Activated gamma-delta T cell treated with anti-CD3 and anti-CD28 coated beads, Interleukin-2, amount 50 U/mL, for 16 hours (primary cell): Measurements from ENCODE around the gene KCNAB1.

Source experiments
- DNase-seq: peaks from one replicate; pipeline ENCODE4 v3.0.0-alpha.2; 2020; ENCODE audit warnings: low read depth

KCNAB1 gene

DNA sequence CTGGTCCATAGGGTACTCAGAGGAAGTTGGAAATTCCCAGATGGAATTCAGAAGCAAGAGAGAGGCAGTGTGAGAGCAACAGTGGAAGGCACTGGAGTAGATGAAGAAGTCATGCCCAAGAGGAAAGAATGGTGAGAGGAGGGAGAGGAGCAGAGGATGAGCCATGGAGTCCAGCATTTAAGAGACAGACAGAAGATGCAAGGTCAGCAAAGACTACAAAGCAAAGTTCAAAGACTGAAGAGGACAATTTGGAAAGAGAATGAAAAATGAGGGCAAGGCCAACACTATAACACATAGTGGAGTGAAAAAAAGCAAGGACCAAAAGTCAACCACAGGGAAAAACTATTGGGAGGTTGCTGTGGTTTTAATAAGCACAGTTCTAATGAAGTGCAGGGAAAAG, 255.8 kb downstream of the KCNAB1 start:
- no peak for DNase-seq

DNA sequence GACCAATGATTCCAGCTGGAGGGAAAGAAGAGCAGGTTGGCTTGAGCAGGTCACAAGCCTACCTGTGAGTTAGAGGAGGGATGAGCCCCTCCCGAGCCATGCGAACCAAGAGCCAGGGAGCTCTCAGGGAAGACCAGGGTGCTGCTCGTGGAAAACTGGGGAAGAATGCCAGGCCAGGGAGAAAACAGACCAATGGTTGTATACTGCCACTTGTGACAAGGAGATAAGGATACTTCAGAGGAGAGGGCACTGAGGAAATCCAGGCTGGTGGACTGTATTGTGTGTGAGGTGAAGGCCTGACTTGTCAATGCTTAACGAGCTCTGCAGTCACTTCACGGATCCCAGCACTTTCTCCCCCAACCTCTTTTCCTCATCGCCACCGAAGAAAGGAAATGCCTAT, 256.9 kb downstream of the KCNAB1 start:
- DNase-seq = no peak

GRCh38 chr3:156377718-156378117, 257.3 kb downstream of the KCNAB1 start:
- DNase-seq = no peak

DNA sequence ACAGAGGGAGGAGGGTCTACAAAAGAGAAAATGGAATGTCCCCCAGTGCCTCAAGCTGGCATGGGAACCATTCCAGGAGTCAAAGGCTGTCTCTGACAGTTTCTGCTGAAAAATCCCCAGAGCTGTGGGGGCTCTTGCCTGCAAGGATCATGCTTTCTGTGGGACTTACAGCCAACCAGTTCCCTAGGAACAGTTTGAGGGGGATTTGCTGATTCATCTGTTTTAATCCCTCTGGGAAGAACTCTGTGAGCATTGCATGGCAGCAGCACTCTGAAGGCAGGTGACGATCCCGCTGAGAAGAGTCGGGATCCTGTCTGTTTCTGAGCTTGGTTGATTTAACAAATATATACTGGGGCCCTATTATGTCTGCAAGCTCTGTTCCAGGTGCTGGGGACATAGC, 258.5 kb downstream of the KCNAB1 start:
- no peak for DNase-seq

GRCh38 chr3:156379327-156379726, 258.9 kb downstream of the KCNAB1 start:
- DNase-seq = no peak

GRCh38 chr3:156381253-156381652, 260.9 kb downstream of the KCNAB1 start:
- no peak for DNase-seq

- DNase-seq = no peak
These were observed 262.3 kb downstream of the KCNAB1 start for GRCh38 chr3:156382458-156383346.

DNA sequence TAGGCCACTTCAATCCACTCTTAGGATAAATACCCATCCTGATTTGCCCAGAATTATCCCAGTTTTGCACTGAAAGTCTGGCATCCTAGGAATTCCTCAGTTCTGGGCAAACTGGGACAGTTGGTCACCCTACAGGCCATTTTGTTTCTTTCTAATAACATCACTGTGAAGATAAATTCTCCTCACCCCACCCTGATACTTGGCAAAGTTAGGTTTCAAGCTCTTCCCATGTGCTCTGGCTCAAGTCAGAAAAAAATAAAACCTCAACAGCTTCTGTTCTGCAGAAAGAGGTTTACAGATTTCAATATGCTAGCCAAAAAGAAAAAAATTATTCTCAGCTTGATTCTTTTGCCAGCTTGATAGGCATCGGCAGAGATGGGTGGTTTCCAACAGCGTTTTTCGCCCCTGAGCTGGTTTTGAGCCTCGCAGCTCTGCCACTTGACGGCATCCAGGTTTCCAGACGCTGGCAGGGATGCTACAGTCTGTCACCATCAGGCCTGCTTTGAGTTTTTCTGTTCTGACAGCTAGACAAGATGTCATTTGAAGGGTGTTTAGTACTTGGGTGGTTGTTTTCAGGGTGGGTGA, 263.2 kb downstream of the KCNAB1 start:
- DNase-seq = no peak

- no peak for DNase-seq
These were observed 268.4 kb downstream of the KCNAB1 start for GRCh38 chr3:156388497-156389448.

DNA sequence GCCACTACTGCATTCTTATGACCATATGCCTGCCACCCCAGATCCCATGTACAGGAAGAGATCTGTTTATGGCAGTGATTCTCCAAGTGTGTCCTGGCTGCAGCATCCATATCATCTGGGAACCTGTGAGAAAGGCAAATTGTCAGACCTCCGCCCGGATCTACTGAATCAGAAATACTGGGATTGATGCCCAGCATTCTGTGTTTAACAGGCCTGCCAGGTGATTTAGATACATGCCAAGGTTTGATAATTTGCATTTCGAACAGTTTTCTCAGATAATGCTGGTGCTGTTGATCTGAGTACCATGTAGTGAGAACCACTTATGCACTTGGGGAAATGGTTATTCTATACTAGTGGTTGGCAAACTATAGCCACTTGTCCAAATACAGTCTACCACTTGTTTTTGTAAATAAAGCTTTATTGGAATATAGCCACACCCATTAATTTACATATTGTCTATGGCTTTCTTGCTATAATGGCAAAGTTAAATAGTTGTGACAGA, 269.1 kb downstream of the KCNAB1 start:
- no peak for DNase-seq

DNA sequence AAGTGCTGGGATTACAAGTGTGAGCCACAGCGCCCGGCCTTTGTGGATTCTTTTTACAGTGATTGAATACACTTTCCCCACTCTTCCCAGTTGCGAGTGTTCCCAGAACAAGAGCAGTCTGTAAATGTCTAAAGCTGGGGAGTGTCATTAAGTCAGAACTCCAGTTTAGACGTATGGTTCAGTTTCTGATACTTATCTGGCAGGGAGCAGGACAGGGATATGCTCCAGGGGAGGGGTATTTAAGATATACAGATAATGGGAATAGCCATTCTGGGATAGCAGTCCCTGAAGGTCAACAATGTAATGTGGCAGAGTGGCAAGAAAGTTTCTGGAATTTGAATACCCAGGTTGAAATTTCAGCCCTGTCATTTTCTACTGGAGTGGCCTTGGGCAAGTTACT, 270.5 kb downstream of the KCNAB1 start:
- no peak for DNase-seq

- no peak for DNase-seq
These were observed 275.8 kb downstream of the KCNAB1 start for GRCh38 chr3:156395961-156396710.

DNA sequence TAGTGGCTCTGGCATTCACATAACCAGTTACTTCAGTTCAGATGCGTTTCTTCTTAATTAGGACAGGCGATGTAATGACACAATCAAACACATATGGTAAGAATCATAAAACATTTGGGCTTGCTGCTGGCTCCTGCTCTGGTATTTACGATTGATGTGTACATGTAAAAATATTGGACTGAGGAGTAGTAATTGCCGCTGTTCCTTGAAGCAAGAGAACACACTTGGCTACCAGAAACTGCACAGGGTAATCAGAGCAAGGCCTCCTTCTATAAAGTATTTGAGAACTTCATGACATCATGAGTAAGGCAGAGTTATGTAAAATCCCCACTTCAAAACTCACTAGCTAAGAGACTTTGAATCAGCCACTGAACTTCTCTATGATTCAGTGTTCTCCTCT, 276.5 kb downstream of the KCNAB1 start:
- no peak for DNase-seq

- DNase-seq = no peak
These were observed 277.2 kb downstream of the KCNAB1 start for GRCh38 chr3:156397534-156397933.

GRCh38 chr3:156400062-156400461, 279.7 kb downstream of the KCNAB1 start:
- DNase-seq = no peak

GRCh38 chr3:156400735-156401134, 280.4 kb downstream of the KCNAB1 start:
- DNase-seq = no peak

DNA sequence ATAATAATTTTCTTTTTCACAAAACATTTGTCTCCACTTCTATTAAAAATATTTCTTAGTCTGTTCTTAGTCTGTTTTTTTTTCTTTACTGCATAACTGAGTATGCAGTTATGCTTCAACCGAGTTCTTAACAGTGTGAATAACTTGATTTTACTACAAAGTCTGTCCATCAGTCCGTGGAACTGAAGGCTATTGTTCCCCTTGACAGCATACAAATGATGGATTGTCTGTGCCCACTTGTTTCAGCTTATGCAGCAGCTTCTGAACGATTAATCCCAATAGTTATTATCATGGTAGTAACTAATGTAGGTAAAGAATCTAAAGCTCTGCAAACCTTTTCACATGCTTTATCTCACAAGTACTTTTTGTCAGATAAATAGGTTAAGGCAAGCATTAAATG, 283.8 kb downstream of the KCNAB1 start:
- DNase-seq = no peak

DNA sequence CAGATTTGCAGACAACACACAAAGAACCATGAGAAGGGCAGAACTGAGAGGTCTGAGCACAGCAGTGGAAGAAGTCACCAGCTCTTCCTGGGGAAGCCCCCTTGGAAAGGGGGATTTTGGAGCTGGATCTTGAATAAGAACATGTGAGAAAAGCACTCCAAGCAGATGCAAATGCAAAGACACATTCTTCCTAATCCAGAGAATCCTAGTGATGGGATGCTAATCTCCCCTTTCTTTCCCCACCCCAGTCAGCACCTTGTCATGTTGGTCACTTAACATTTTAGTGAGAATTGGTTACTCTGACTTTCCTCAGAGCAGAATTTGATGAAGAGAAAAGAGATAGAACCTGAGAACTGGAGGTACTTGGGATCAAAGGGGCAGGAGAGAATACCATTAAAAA, 286.0 kb downstream of the KCNAB1 start:
- DNase-seq = no peak

GRCh38 chr3:156407617-156408225, 287.3 kb downstream of the KCNAB1 start:
- DNase-seq = no peak

DNA sequence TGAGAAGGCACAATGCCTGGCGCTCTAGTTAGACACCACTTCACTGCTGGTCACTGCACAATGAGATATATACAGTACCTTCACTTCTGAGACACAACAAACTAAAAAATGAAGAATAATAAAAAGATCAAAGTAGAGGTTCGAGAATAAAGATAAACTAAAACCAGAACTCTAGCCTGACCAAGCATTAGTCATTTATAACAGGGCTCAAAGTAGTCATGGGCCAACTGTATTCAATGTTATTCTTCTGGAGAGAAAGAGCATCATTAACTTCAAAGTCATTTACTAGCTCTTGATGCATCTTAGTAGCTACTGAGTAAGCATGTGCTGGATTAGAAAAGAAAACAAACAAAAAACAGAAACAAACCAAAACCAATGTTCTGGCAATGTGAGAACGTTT, 289.3 kb downstream of the KCNAB1 start:
- no peak for DNase-seq

GRCh38 chr3:156412600-156412999, 292.2 kb downstream of the KCNAB1 start:
- DNase-seq = no peak
